K562 (cell line): ENCODE results near the gene CDCA4. TPM values are rescaled to one million over a fixed set of nuclear protein-coding genes. Genes with fewer than 3 reads are reported as not detected.
A peak's percentile ranks its signal among the peaks of the same experiment; 100 is the strongest.

Experiments used
- ATAC-seq: fragments of 200-7000 bp; cut with Tn5 transposase; 3 replicates; pipeline ENCODE4 v1.9.1; 2020; ENCODE audit warnings: moderate library complexity
- BruUV-seq: library from RNA; stranded (reverse); fragments of 400-500 nt; replicated peaks from 2 replicates; lab custom pipeline; 2021; lab: Mats Ljungman, UMichigan
- CTCF ChIA-PET: fragments of 300-600 bp; formaldehyde crosslinking; extraction: SDS; loops from one replicate; lab custom pipeline; 2021; ENCODE audit warnings: low intra/inter-chr PET ratio; lab: Yijun Ruan, JAX
- POLR2A ChIA-PET: fragments of 300-600, 350-650 bp; sonication (Branson Sonifier 250); formaldehyde crosslinking; extraction: SDS; loops from one replicate; lab custom pipeline; 2021; ENCODE audit warnings: antibody characterized with exemption, inconsistent platforms; lab: Yijun Ruan, JAX
- DNase-seq, 4 experiments: peaks; one replicate each; pipeline versions ENCODE4 v3.0.0 to v3.0.0-alpha.2; 2011 to 2018; ENCODE audit warnings: low spot score in 3 of 4, mixed read lengths in 3 of 4; ENCODE audit errors: extremely low read depth in 1 of 4
- FAIRE-seq: peaks from 2 replicates; lab custom pipeline; 2011; peaks lifted over from hg19 to GRCh38; lab: Jason Lieb, UNC
- H2AFZ ChIP-seq: 2 replicates; pipeline ENCODE4 v1.6.0; 2011; ENCODE audit warnings: low read depth, low read length, control low read depth, inconsistent platforms
- H3K27ac ChIP-seq: fragments of 200-600 bp; 3 replicates; pipeline ENCODE4 v1.8.0; 2011; ENCODE audit warnings: low read depth, mild to moderate bottlenecking, control low read depth, inconsistent platforms, low read length, moderate library complexity, mixed read lengths; ENCODE audit errors: extremely low read depth
- H3K27me3 ChIP-seq, 2 experiments: fragments of 300-600 bp in 1 of 2; 2 replicates in 1 of 2; 3 replicates in 1 of 2; pipeline versions ENCODE4 v1.6.0 to v1.8.0; 2011; ENCODE audit warnings: inconsistent platforms in 2 of 2, low read length in 2 of 2, mild to moderate bottlenecking in 1 of 2, mixed read lengths in 1 of 2, moderate library complexity in 1 of 2; ENCODE audit not compliant: control insufficient read depth in 2 of 2, insufficient read depth in 2 of 2
- H3K36me3 ChIP-seq: fragments of 300-600 bp; 3 replicates; pipeline ENCODE4 v1.8.0; 2011; ENCODE audit warnings: mild to moderate bottlenecking, low read length, inconsistent platforms; ENCODE audit not compliant: control insufficient read depth, insufficient read depth
- H3K4me1 ChIP-seq, 2 experiments: fragments of 200-600 bp in 1 of 2; replicated peaks in 1 of 2; 2 replicates in 1 of 2; 3 replicates in 1 of 2; pipeline versions ENCODE4 v1.5.1 to v1.8.0; 2011; ENCODE audit warnings: inconsistent platforms in 2 of 2, low read length in 2 of 2, mild to moderate bottlenecking in 1 of 2, mixed read lengths in 1 of 2, moderate library complexity in 1 of 2; ENCODE audit not compliant: control insufficient read depth in 2 of 2, insufficient read depth in 2 of 2
- H3K4me2 ChIP-seq: 2 replicates; pipeline ENCODE4 v1.6.1; 2011; ENCODE audit warnings: low read length, control low read depth, inconsistent platforms, mixed read lengths; ENCODE audit not compliant: insufficient read depth
- H3K4me3 ChIP-seq: fragments of 200-600 bp; sonication (generic), shearing (Covaris generic); 2 replicates; pipeline ENCODE4 v1.5.1; 2016; ENCODE audit warnings: control low read depth, inconsistent platforms
- H3K79me2 ChIP-seq: fragments of 200-600 bp; 3 replicates; pipeline ENCODE4 v1.8.0; 2011; ENCODE audit warnings: low read length, inconsistent platforms; ENCODE audit not compliant: control insufficient read depth, insufficient read depth
- H3K9ac ChIP-seq, 2 experiments: 2 replicates each; pipeline versions ENCODE4 v1.6.0 to v1.6.1; 2011; ENCODE audit warnings: low read depth in 2 of 2, low read length in 2 of 2, control low read depth in 1 of 2, inconsistent platforms in 1 of 2, mild to moderate bottlenecking in 1 of 2, mixed read lengths in 1 of 2; ENCODE audit not compliant: insufficient read depth in 1 of 2
- H3K9me1 ChIP-seq: one replicate; pipeline ENCODE4 v1.6.0; 2011; ENCODE audit warnings: inconsistent platforms, mild to moderate bottlenecking, low read length, moderate library complexity; ENCODE audit not compliant: control insufficient read depth, insufficient read depth
- H3K9me3 ChIP-seq: replicated peaks from 2 replicates; pipeline ENCODE4 v1.5.1; 2011; ENCODE audit warnings: low read depth, low read length, inconsistent platforms; ENCODE audit not compliant: control insufficient read depth, insufficient read depth
- H4K20me1 ChIP-seq: replicated peaks from 2 replicates; pipeline ENCODE4 v1.6.1; 2011; ENCODE audit warnings: low read length, inconsistent platforms, mixed read lengths; ENCODE audit not compliant: control insufficient read depth, insufficient read depth
- CEBPG ChIP-seq, 3 experiments: fragments of 200-800 bp in 1 of 3; sonication (Bioruptor generic) in 1 of 3; sonication (generic) in 1 of 3; formaldehyde crosslinking in 1 of 3; IDR thresholded peaks in 2 of 3; conservative IDR thresholded peaks in 1 of 3; 2 replicates each; pipeline versions ENCODE4 v1.6.1 to v1.8.0; 2016 to 2022; ENCODE audit warnings: missing compliant biosample characterization in 2 of 3, missing genetic modification characterization in 2 of 3, mild to moderate bottlenecking in 1 of 3, missing genetic modification reagents in 1 of 3
- DPF2 ChIP-seq: fragments of 450-650 bp; IDR thresholded peaks from 2 replicates; pipeline ENCODE4 v1.6.1; 2016
- HDAC8 ChIP-seq: fragments of 450-650 bp; IDR thresholded peaks from 2 replicates; pipeline ENCODE4 v1.6.1; 2016; ENCODE audit warnings: mild to moderate bottlenecking, missing genetic modification characterization, moderate library complexity, missing compliant biosample characterization
- LARP7 ChIP-seq: fragments of 450-650 bp; IDR thresholded peaks from 2 replicates; pipeline ENCODE4 v1.6.1; 2016
- NCOA4 ChIP-seq: fragments of 450-650 bp; IDR thresholded peaks from 2 replicates; pipeline ENCODE4 v1.6.1; 2018; ENCODE audit warnings: mild to moderate bottlenecking; ENCODE audit not compliant: partially characterized antibody
- SIN3B ChIP-seq: fragments of 450-650 bp; IDR thresholded peaks from 2 replicates; pipeline ENCODE4 v1.6.1; 2017; ENCODE audit warnings: low read depth, mild to moderate bottlenecking, moderate library complexity
- SIRT6 ChIP-seq: IDR thresholded peaks from one replicate; pipeline ENCODE4 v1.6.1; 2012; ENCODE audit warnings: low read depth, mild to moderate bottlenecking, control low read depth, inconsistent platforms, low read length, moderate library complexity
- SMARCA4 ChIP-seq: fragments of 450-650 bp; IDR thresholded peaks from 2 replicates; pipeline ENCODE4 v1.6.1; 2016
- SMARCE1 ChIP-seq: fragments of 450-650 bp; IDR thresholded peaks from 2 replicates; pipeline ENCODE4 v1.7.1; 2016; ENCODE audit warnings: mild to moderate bottlenecking
- TRIM28 ChIP-seq: fragments of 450-650 bp; IDR thresholded peaks from 2 replicates; pipeline ENCODE4 v1.6.1; 2017
- ZNF140 ChIP-seq: fragments of 250-450 bp; sonication (Bioruptor Pico); IDR thresholded peaks from 2 replicates; pipeline ENCODE4 v1.8.0; 2021; ENCODE audit warnings: moderate library complexity, mild to moderate bottlenecking, inconsistent platforms
- ZNF699 ChIP-seq: fragments of 250-450 bp; sonication (Bioruptor Pico); IDR thresholded peaks from 2 replicates; pipeline ENCODE4 v1.8.0; 2021; ENCODE audit warnings: mild to moderate bottlenecking, moderate library complexity; ENCODE audit not compliant: insufficient replicate concordance
- WGBS: fragments of 100-300 bp; shearing (Covaris generic); methylation state at CpG from one replicate; pipeline ENCODE4 v1.1.6; 2016; ENCODE audit warnings: low coverage, mixed read lengths; ENCODE audit not compliant: insufficient coverage; ENCODE audit errors: missing lambda C conversion rate; 5-methylcytosine and 5-hydroxymethylcytosine counted together
- in situ Hi-C: fragments of 300-500 bp; cut with MboI; formaldehyde crosslinking; loops from 4 replicates; pipeline ENCODE4 v1.15.0; 2018; ENCODE audit warnings: inconsistent platforms, mixed read lengths
- intact Hi-C: fragments of 100-400 bp; cut with micrococcal nuclease; formaldehyde crosslinking; loops from 2 replicates; pipeline ENCODE4 v1.14.2; 2022
- polyA plus RNA-seq, 8 experiments: library from polyadenylated mRNA; depleted of rRNA in 4 of 8; stranded (reverse) in 5 of 8; unstranded in 3 of 8; fragments of >200 nt; fragmentation: Nextera tagmentation in 2 of 8; fragmentation: Illumina TruSeq in 1 of 8; extraction: Ambion mirVana in 2 of 8; extraction: Trizol in 1 of 8; gene quantifications; 2 replicates each; pipeline versions ENCODE4 v1.2.1 to v1.2.3, GENCODE V29; 2011 to 2014; ENCODE audit warnings: inconsistent platforms in 1 of 8, missing spikeins in 1 of 8
- total RNA-seq, 7 experiments: library from RNA; depleted of rRNA in 6 of 7; stranded (reverse); fragments of >200 nt in 6 of 7; fragmentation: Illumina TruSeq in 2 of 7; extraction: Trizol in 2 of 7; gene quantifications; 2 replicates each; pipeline versions ENCODE4 v1.2.1 to v1.2.3, GENCODE V29; 2011 to 2021; ENCODE audit warnings: low replicate concordance in 1 of 7
- TF ChIP-seq, protein P1 (sequence below): sonication (generic); IDR thresholded peaks from 2 replicates; pipeline ENCODE4 v1.6.1; 2016
- TF ChIP-seq, protein P2 (sequence below), 2 experiments: fragments of 450-650 bp; IDR thresholded peaks; 2 replicates each; pipeline ENCODE4 v1.6.1; 2016
- TF ChIP-seq, protein P3 (sequence below): fragments of 450-650 bp; IDR thresholded peaks from 2 replicates; pipeline ENCODE4 v1.6.1; 2016; ENCODE audit warnings: antibody characterized with exemption

CDCA4 gene
- total and polyA plus RNA-seq, 9 of the 15 experiments (the other 6 are each of a cell fraction or from before 2014, with no cell fraction given) = 6.6 to 44.2 (median 23.0) TPM

DNA sequence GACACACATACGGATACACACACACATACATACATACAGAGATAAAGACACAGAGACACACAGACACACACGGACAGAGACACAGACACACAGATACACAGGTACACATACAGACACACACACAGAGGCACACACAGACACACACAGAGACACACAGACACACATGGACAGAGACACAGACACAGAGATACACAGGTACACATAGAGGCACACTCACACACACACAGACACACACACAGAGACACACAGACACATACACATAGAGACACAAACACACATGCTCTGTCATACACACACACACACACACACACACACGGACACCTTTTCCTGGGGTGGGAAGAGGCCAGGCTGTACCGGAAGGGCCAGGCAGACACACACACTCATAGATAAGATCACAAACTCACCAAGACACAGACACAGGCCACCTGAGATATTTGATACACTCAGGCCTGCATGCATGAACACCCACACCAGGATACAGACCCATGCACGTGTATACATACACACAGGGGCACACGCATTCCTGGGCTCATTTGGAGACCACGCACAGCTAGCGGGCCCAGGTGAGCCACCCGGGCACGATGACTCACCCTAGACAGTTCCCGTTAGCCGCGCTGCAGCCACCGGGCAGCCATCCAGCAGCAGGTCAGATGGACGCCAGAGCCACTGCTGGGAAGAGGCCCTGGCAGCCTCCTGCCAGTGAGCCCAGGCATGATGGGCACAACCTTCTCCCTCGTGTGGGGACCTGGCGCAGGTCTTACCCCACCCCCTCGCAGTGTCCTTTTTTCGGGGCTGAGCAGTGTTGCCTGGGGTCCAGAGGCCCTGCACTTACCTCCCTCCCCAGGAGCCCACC, 40.9 kb downstream of the CDCA4 start:
- Histone ChIP-seq H3K9me1 (no peaks in the 10 kb centered on the region), H3K4me3 (no peak overlapping the region), H3K36me3 (no peaks in the 10 kb centered on the region), H3K9ac (no peak overlapping the region), H2AFZ (no peak overlapping the region; the same call in 1 of the 2 replicates), H3K27me3 (no peaks in the 10 kb centered on the region), H3K4me2 (no peak overlapping the region), H3K79me2 (no peaks in the 10 kb centered on the region), H3K27ac (no peak overlapping the region; the same call in 2 of the 3 replicates), H4K20me1 (0 out of 2 replicates have a peak, but pooled peaks cover 11% of the 10 kb centered on the region), H3K9me3 (no peaks in the 10 kb centered on the region), H3K4me1 (peaks cover 7 to 70% of the 10 kb centered on the region in 2 experiments; a peak in 4 of 5 replicates)
- BruUV-seq = no TSS peak
- ChIA-PET POLR2A (no interaction called here), CTCF (no interaction called here)
- peak; percentile 67 for FAIRE-seq
- in situ Hi-C loops (no loop called here), intact Hi-C loops (loop anchor here (5.0 kb wide), 1 partner anchor 37 kb away; no protein-coding TSS in a partner anchor)
- ATAC-seq = no peak
- no peak for DNase-seq
- 29% methylated on average over 18 of the region's 19 CpGs for WGBS
- TF ChIP-seq SMARCE1 = peak; percentile 37; the same call in 1 of the 2 replicates
- no peak for TF ChIP-seq CEBPG (CRISPR knock-in tag; IDR thresholded peaks at IDR 0.05)
- no peak for TF ChIP-seq CEBPG (tag; conservative IDR thresholded peaks at IDR 0.05 in 1 of 2, IDR thresholded peaks at IDR 0.05 in 1 of 2)
- TF ChIP-seq SIN3B = no peak
- TF ChIP-seq, protein P1, sequence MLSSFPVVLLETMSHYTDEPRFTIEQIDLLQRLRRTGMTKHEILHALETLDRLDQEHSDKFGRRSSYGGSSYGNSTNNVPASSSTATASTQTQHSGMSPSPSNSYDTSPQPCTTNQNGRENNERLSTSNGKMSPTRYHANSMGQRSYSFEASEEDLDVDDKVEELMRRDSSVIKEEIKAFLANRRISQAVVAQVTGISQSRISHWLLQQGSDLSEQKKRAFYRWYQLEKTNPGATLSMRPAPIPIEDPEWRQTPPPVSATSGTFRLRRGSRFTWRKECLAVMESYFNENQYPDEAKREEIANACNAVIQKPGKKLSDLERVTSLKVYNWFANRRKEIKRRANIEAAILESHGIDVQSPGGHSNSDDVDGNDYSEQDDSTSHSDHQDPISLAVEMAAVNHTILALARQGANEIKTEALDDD = no peak
- TF ChIP-seq ZNF140 (CRISPR knock-in tag) = no peak
- no peak for TF ChIP-seq ZNF699
- TF ChIP-seq TRIM28 = no peak
- TF ChIP-seq LARP7 = peak; percentile 67; the same call in 1 of the 2 replicates
- TF ChIP-seq, protein P2, sequence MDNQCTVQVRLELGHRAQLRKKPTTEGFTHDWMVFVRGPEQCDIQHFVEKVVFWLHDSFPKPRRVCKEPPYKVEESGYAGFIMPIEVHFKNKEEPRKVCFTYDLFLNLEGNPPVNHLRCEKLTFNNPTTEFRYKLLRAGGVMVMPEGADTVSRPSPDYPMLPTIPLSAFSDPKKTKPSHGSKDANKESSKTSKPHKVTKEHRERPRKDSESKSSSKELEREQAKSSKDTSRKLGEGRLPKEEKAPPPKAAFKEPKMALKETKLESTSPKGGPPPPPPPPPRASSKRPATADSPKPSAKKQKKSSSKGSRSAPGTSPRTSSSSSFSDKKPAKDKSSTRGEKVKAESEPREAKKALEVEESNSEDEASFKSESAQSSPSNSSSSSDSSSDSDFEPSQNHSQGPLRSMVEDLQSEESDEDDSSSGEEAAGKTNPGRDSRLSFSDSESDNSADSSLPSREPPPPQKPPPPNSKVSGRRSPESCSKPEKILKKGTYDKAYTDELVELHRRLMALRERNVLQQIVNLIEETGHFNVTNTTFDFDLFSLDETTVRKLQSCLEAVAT (IDR thresholded peaks at IDR 0.05) = 0 out of 4 replicates have a peak, but pooled peaks of 1 of the 2 experiments have one; percentile 52
- TF ChIP-seq SIRT6 = no peak
- 0 out of 2 replicates have a peak, but pooled peaks have one; percentile 14 for TF ChIP-seq SMARCA4
- TF ChIP-seq NCOA4 = no peak
- TF ChIP-seq, protein P3, sequence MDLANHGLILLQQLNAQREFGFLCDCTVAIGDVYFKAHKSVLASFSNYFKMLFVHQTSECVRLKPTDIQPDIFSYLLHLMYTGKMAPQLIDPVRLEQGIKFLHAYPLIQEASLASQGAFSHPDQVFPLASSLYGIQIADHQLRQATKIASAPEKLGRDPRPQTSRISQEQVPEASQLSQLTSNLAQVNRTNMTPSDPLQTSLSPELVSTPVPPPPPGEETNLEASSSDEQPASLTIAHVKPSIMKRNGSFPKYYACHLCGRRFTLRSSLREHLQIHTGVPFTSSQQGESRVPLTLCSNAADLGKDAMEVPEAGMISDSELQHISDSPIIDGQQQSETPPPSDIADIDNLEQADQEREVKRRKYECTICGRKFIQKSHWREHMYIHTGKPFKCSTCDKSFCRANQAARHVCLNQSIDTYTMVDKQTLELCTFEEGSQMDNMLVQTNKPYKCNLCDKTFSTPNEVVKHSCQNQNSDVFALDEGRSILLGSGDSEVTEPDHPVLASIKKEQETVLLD = 0 out of 2 replicates have a peak, but pooled peaks have one; percentile 23
- TF ChIP-seq DPF2 = peak; percentile 69
- no peak for TF ChIP-seq HDAC8 (tag)
